ENCODE results near the gene RMC1.

Gene RMC1

GRCh38 chr18:23541349-23542093 is 38.2 kb downstream of the RMC1 start:
- no peak for TF ChIP-seq CTCF (IDR thresholded peaks at IDR 0.05; ENCODE audit: low read depth, low read length)
- DNase-seq (ENCODE audit: extremely low read depth, low read depth), result no peak

GRCh38 chr18:23542461-23542860 is 39.1 kb downstream of the RMC1 start:
- no peak for TF ChIP-seq CTCF (IDR thresholded peaks at IDR 0.05; ENCODE audit: low read depth, low read length)

GRCh38 chr18:23545247-23545789 is 42.0 kb downstream of the RMC1 start:
- DNase-seq (ENCODE audit: extremely low read depth, low read depth), result no peak
- no peak for TF ChIP-seq CTCF (IDR thresholded peaks at IDR 0.05; ENCODE audit: low read depth, low read length)

More at GRCh38 chr18:23542461-23542860, 39.1 kb downstream of the RMC1 start:
- DNase-seq (ENCODE audit: extremely low read depth, low read depth), result no peak

GRCh38 chr18:23547306-23547705 is 44.0 kb downstream of the RMC1 start:
- no peak for TF ChIP-seq CTCF (IDR thresholded peaks at IDR 0.05; ENCODE audit: low read depth, low read length)
- DNase-seq (ENCODE audit: extremely low read depth, low read depth), result no peak

- TF ChIP-seq CTCF (IDR thresholded peaks at IDR 0.05; ENCODE audit: low read depth, low read length), result no peak
- no peak for DNase-seq (ENCODE audit: extremely low read depth, low read depth)
Observed at GRCh38 chr18:23547846-23548245, 44.5 kb downstream of the RMC1 start.

GRCh38 chr18:23548275-23548674 is 45.0 kb downstream of the RMC1 start:
- no peak for DNase-seq (ENCODE audit: extremely low read depth, low read depth)
- no peak for TF ChIP-seq CTCF (IDR thresholded peaks at IDR 0.05; ENCODE audit: low read depth, low read length)

GRCh38 chr18:23548719-23549118 is 45.4 kb downstream of the RMC1 start:
- DNase-seq (ENCODE audit: extremely low read depth, low read depth), result no peak
- no peak for TF ChIP-seq CTCF (IDR thresholded peaks at IDR 0.05; ENCODE audit: low read depth, low read length)

Measured in AG09319 (cell line).